Rectal smooth muscle tissue (tissue), 1 donor: ENCODE results near the gene BCL2L11.

Experiments
- H3K27ac ChIP-seq: one replicate; pipeline ENCODE4 v1.7.0; 2013; ENCODE audit warnings: low read depth, low read length, inconsistent platforms
- H3K27me3 ChIP-seq: one replicate; pipeline ENCODE4 v1.7.0; 2013; ENCODE audit warnings: low read length; ENCODE audit not compliant: control insufficient read depth, insufficient read depth
- H3K36me3 ChIP-seq: one replicate; pipeline ENCODE4 v1.7.0; 2013; ENCODE audit warnings: low read length; ENCODE audit not compliant: control insufficient read depth, insufficient read depth
- H3K4me1 ChIP-seq: one replicate; pipeline ENCODE4 v1.7.0; 2013; ENCODE audit warnings: low read length; ENCODE audit not compliant: control insufficient read depth, insufficient read depth
- H3K4me3 ChIP-seq: one replicate; pipeline ENCODE4 v1.7.0; 2013; ENCODE audit warnings: low read length
- H3K9ac ChIP-seq: one replicate; pipeline ENCODE4 v1.7.0; 2013; ENCODE audit warnings: low read length

Gene BCL2L11

GRCh38 chr2:111168528-111169239 is 48.0 kb downstream of the BCL2L11 start:
- Histone ChIP-seq H3K36me3 (no peaks in the 10 kb centered on the region), H3K4me1 (no peaks in the 10 kb centered on the region), H3K27me3 (no peaks in the 10 kb centered on the region), H3K4me3 (no peak overlapping the region), H3K27ac (no peak overlapping the region), H3K9ac (no peak overlapping the region)

- Histone ChIP-seq H3K36me3 (no peaks in the 10 kb centered on the region), H3K27me3 (no peaks in the 10 kb centered on the region), H3K9ac (no peak overlapping the region), H3K4me3 (no peak overlapping the region), H3K4me1 (no peaks in the 10 kb centered on the region), H3K27ac (no peak overlapping the region)
Measured at GRCh38 chr2:111169268-111169667, 48.6 kb downstream of the BCL2L11 start.

DNA sequence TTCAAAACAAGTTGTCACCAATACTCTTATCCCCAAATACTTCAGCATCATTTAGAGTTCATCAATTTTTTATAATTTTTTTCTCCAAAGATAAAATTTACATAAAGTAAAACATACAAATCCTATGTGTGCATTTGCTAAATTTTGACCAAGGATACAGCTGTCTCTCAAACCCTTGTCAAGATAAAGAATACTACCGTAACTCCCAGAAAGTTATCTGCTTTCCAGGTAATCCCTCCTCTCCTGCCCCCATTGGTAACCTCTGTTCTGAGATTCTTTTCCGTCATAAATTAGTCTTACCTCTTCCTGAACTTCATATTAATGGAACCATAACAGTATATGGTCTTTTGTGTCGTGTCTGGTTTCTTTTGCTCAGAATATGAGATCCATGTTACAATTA is 49.2 kb downstream of the BCL2L11 start:
- no peaks in the 10 kb centered on the region for H3K27me3 ChIP-seq
- no peak overlapping the region for H3K4me3 ChIP-seq
- H3K36me3 ChIP-seq, result no peaks in the 10 kb centered on the region
- no peaks in the 10 kb centered on the region for H3K4me1 ChIP-seq
- H3K9ac ChIP-seq, result no peak overlapping the region
- H3K27ac ChIP-seq, result no peak overlapping the region

- no peak overlapping the region for H3K9ac ChIP-seq
- no peak overlapping the region for H3K4me3 ChIP-seq
- H3K27me3 ChIP-seq, result no peaks in the 10 kb centered on the region
- no peaks in the 10 kb centered on the region for H3K36me3 ChIP-seq
- H3K27ac ChIP-seq, result no peak overlapping the region
- no peaks in the 10 kb centered on the region for H3K4me1 ChIP-seq
Measured at GRCh38 chr2:111171337-111171930, 50.7 kb downstream of the BCL2L11 start.

DNA sequence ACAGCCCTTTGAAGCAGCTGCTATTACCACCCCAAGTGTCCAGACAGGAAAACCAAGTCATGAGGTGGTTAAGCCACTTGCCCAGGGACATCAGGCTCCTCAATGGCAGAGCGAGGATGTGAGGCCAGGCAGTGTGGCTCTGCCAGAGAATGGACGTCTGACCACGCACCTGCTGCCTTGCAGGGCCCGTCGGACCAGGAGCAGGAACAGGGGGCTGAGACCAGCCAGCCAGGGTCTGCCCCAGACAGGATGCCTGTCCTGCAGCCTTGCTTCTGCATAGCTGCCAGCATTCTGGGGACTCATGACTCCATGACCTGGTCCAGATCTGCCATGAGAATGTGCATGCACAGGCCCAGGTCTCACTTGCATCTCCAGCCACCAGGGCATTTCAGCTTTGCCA is 52.0 kb downstream of the BCL2L11 start:
- Histone ChIP-seq H3K27me3 (no peaks in the 10 kb centered on the region), H3K36me3 (no peaks in the 10 kb centered on the region)

DNA sequence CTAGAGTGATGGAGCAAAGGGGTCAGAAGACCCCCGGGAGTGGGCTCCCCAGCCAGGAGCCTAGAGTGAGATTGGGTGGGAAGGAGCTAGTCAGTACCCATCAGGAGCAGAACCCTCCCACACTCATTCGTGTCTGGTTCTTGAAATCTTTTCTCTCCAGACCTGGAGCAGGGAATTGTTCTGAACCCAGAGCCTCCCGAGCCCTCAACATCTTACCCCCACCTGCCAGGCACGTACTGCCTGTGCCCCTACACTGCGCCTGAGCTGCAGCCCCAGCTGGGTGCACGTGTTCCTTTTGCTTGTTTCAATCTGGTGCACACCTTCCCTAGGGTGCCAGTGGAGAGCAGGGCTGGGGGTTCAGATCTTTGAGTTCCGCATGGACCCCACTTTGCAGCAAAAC is 52.6 kb downstream of the BCL2L11 start:
- no peaks in the 10 kb centered on the region for H3K4me1 ChIP-seq
- no peaks in the 10 kb centered on the region for H3K27me3 ChIP-seq
- H3K9ac ChIP-seq, result no peak overlapping the region
- no peak overlapping the region for H3K27ac ChIP-seq
- no peaks in the 10 kb centered on the region for H3K36me3 ChIP-seq
- H3K4me3 ChIP-seq, result no peak overlapping the region

More for the DNA sequence above, 52.0 kb downstream of the BCL2L11 start:
- Histone ChIP-seq H3K27ac (no peak overlapping the region), H3K4me1 (no peaks in the 10 kb centered on the region), H3K4me3 (no peak overlapping the region), H3K9ac (no peak overlapping the region)

GRCh38 chr2:111173856-111174255 is 53.1 kb downstream of the BCL2L11 start:
- H3K9ac ChIP-seq, result no peak overlapping the region
- no peaks in the 10 kb centered on the region for H3K36me3 ChIP-seq
- H3K27me3 ChIP-seq, result no peaks in the 10 kb centered on the region
- no peak overlapping the region for H3K4me3 ChIP-seq
- H3K4me1 ChIP-seq, result no peaks in the 10 kb centered on the region
- no peak overlapping the region for H3K27ac ChIP-seq

DNA sequence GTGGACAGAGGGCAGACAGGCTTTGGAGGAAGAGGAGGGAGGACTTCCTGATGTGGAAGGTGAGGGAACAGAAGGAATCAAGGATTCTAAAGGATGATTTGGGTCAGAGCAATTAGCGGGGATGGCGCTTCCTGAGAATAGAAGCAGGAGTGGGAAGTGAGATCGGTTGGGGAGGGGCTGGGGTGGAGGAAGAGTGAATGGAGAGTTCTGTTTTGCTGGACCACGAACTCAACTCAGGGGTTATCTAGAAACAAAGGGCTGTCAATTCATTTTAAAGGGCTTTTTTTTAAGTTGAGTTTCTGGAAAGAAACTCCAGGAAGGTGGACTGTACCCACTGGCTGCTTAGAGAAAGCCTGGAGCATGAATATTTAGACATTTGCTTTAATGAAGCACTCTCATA is 54.9 kb downstream of the BCL2L11 start:
- Histone ChIP-seq H3K4me3 (no peak overlapping the region), H3K9ac (no peak overlapping the region), H3K27me3 (no peaks in the 10 kb centered on the region), H3K4me1 (no peaks in the 10 kb centered on the region), H3K27ac (no peak overlapping the region), H3K36me3 (no peaks in the 10 kb centered on the region)

GRCh38 chr2:111176388-111176787 is 55.7 kb downstream of the BCL2L11 start:
- H3K36me3 ChIP-seq, result no peaks in the 10 kb centered on the region
- no peak overlapping the region for H3K4me3 ChIP-seq
- no peak overlapping the region for H3K27ac ChIP-seq
- H3K27me3 ChIP-seq, result no peaks in the 10 kb centered on the region
- no peaks in the 10 kb centered on the region for H3K4me1 ChIP-seq
- no peak overlapping the region for H3K9ac ChIP-seq

- Histone ChIP-seq H3K9ac (no peak overlapping the region), H3K4me3 (no peak overlapping the region), H3K27me3 (no peaks in the 10 kb centered on the region), H3K27ac (no peak overlapping the region), H3K36me3 (no peaks in the 10 kb centered on the region), H3K4me1 (no peaks in the 10 kb centered on the region)
Measured at GRCh38 chr2:111176867-111177266, 56.2 kb downstream of the BCL2L11 start.

DNA sequence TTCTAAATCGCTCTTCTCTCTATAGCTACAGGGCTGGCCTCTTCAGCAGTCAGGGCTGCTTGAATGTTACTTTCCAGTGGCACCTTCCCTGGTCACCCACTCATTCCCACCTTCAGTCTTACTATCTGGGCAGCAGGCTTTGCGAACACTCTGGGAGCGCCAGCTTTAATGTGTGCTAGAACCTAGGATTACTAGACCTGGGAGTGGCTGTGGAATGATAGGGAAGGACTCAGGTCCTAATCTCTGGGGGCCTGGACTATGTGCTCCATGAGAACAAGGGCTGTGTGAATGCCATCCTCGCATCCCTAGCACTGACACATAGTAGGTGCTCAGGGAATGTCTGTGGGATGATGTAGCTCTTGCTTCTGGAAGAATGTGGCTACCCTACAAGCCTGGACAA is 57.6 kb downstream of the BCL2L11 start:
- Histone ChIP-seq H3K4me3 (no peak overlapping the region), H3K9ac (no peak overlapping the region), H3K36me3 (no peaks in the 10 kb centered on the region), H3K27ac (no peak overlapping the region), H3K27me3 (no peaks in the 10 kb centered on the region), H3K4me1 (no peaks in the 10 kb centered on the region)

- Histone ChIP-seq H3K4me1 (no peaks in the 10 kb centered on the region), H3K9ac (no peak overlapping the region), H3K36me3 (no peaks in the 10 kb centered on the region), H3K27me3 (no peaks in the 10 kb centered on the region), H3K27ac (no peak overlapping the region), H3K4me3 (no peak overlapping the region)
Measured at GRCh38 chr2:111178730-111179405, 58.2 kb downstream of the BCL2L11 start.

GRCh38 chr2:111182121-111182520 is 61.4 kb downstream of the BCL2L11 start:
- no peak overlapping the region for H3K27ac ChIP-seq
- no peak overlapping the region for H3K9ac ChIP-seq
- no peak overlapping the region for H3K4me3 ChIP-seq
- no peaks in the 10 kb centered on the region for H3K36me3 ChIP-seq
- H3K27me3 ChIP-seq, result no peaks in the 10 kb centered on the region
- H3K4me1 ChIP-seq, result no peaks in the 10 kb centered on the region
